Activated CD8-positive, alpha-beta memory T cell treated with anti-CD3 and anti-CD28 coated beads for 48 hours (primary cell): ENCODE results near the gene STRN3.
"Not testable (repeated sequence)": the region's sequence is repeated elsewhere in the genome, so short reads cannot be mapped to it uniquely, and the experiment has no call there.

Experiments
- DNase-seq, 3 experiments: peaks; one replicate each; pipeline ENCODE4 v3.0.0-alpha.2; 2020; ENCODE audit warnings: low read depth in 2 of 3, low spot score in 2 of 3

STRN3 gene

GRCh38 chr14:31000629-31001338, 25.4 kb downstream of the STRN3 start:
- no peak for DNase-seq

GRCh38 chr14:30999038-30999773, 27.0 kb downstream of the STRN3 start:
- no peak for DNase-seq

- DNase-seq, result no peak
These were observed 28.0 kb downstream of the STRN3 start for GRCh38 chr14:30998100-30998706.

- DNase-seq, result no peak
These were observed 29.1 kb downstream of the STRN3 start for GRCh38 chr14:30996892-30997659.

GRCh38 chr14:30995689-30996088, 30.5 kb downstream of the STRN3 start:
- DNase-seq, result no peak

- no peak for DNase-seq
These were observed 31.2 kb downstream of the STRN3 start for GRCh38 chr14:30994681-30995620.

- no peak for DNase-seq
These were observed 33.1 kb downstream of the STRN3 start for GRCh38 chr14:30993071-30993470.

GRCh38 chr14:30991408-30991807, 34.8 kb downstream of the STRN3 start:
- DNase-seq, result no peak

- no peak for DNase-seq
These were observed 35.4 kb downstream of the STRN3 start for GRCh38 chr14:30990770-30991169.

- DNase-seq, result no peak
These were observed 37.7 kb downstream of the STRN3 start for GRCh38 chr14:30988509-30988908.

GRCh38 chr14:30985796-30986195, 40.4 kb downstream of the STRN3 start:
- DNase-seq, result no peak

GRCh38 chr14:30983858-30984257, 42.3 kb downstream of the STRN3 start:
- DNase-seq, result no peak

GRCh38 chr14:30982533-30982932, 43.6 kb downstream of the STRN3 start:
- DNase-seq, result no peak

GRCh38 chr14:30980980-30981379, 45.2 kb downstream of the STRN3 start:
- DNase-seq, result no peak

GRCh38 chr14:30980106-30980704, 46.0 kb downstream of the STRN3 start:
- not testable (repeated sequence) for DNase-seq

GRCh38 chr14:30977752-30978151, 48.4 kb downstream of the STRN3 start:
- no peak for DNase-seq

GRCh38 chr14:30974628-30975027, 51.6 kb downstream of the STRN3 start:
- no peak for DNase-seq

GRCh38 chr14:30972882-30973582, 53.1 kb downstream of the STRN3 start:
- no peak for DNase-seq

GRCh38 chr14:30972036-30972732, 54.0 kb downstream of the STRN3 start:
- not testable (repeated sequence) for DNase-seq
